Measurements from ENCODE around the gene CCDC160.
"Not testable (repeated sequence)": the region's sequence is repeated elsewhere in the genome, so short reads cannot be mapped to it uniquely, and the experiment has no call there.

Gene CCDC160

GRCh38 chrX:134235236-134235635 is 1.7 kb upstream of the CCDC160 start:
- no peak overlapping the region for H3K4me3 ChIP-seq (ENCODE audit: low read depth, low read length)
- TF ChIP-seq CTCF (IDR thresholded peaks at IDR 0.05; ENCODE audit: low read depth, low read length, missing control alignments), result no peak
- no peak for DNase-seq (ENCODE audit: low read depth)
- in situ Hi-C loops (cut with HindIII; ENCODE audit: low sequenced_read_pairs), result no loop called here

GRCh38 chrX:134238144-134238543 is 1.2 kb downstream of the CCDC160 start:
- DNase-seq (ENCODE audit: low read depth); in situ Hi-C loops (cut with HindIII; ENCODE audit: low sequenced_read_pairs); H3K4me3 ChIP-seq (ENCODE audit: low read depth, low read length): not testable (repeated sequence)

GRCh38 chrX:134239016-134239415 is 2.0 kb downstream of the CCDC160 start:
- TF ChIP-seq CTCF (IDR thresholded peaks at IDR 0.05; ENCODE audit: low read depth, low read length, missing control alignments), result no peak
- in situ Hi-C loops (cut with HindIII; ENCODE audit: low sequenced_read_pairs), result no loop called here
- no peak for DNase-seq (ENCODE audit: low read depth)
- no peak overlapping the region for H3K4me3 ChIP-seq (ENCODE audit: low read depth, low read length)

DNA sequence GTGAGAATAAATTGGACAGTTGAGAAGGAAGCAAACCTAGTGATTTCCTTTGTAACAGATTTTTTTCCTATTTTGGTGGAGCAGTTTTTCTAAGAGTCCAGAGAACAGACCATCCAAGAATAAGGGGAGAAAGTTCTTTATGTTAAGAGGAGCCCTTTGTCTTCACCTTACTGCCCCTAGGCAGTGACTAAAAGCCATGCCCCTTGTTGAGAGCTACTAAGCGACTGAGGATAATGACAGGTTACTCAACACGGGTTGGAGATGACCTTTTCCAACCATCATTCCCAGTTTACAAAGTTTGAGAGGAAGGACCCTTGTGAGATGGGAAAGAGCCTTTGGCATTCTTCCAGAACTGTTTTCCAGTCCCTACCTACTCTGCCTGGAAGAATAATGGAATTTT is 3.2 kb downstream of the CCDC160 start:
- H3K4me3 ChIP-seq (ENCODE audit: low read depth, low read length), result no peak overlapping the region
- TF ChIP-seq CTCF (IDR thresholded peaks at IDR 0.05; ENCODE audit: low read depth, low read length, missing control alignments), result no peak
- in situ Hi-C loops (cut with HindIII; ENCODE audit: low sequenced_read_pairs), result no loop called here
- no peak for DNase-seq (ENCODE audit: low read depth)

DNA sequence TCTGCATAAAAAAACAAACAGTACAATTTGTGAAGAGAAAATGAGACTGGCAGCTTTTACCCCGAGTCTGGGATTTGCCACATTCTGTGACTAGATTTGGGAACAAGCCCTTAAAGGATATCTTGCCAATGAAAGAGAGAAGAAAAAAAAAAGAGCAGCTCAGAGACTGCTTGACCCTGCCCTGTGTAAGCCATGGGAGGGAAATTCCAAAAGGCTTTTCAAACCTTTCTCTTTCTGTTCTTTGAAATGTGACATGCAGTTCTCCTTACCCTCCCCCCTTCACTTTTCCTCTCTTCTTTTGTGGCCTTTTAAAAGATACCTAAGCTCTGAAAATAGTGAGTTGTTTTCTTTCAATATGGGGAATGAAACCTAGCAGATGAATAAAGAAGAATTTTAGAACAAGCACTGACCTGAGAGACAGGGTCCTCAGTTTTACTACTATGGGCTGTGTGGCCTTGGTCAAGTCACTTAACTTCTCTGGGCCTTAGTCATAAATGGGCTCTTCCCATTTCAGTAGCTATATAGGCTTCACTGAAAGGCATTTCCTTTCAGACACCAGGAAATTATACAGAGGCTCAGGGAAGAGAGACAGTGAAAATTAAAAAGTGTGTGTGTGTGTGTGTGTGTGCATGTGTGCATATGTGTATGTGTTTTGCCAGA is 5.1 kb downstream of the CCDC160 start:
- in situ Hi-C loops (cut with HindIII; ENCODE audit: low sequenced_read_pairs), result no loop called here
- TF ChIP-seq CTCF (IDR thresholded peaks at IDR 0.05; ENCODE audit: low read depth, low read length, missing control alignments), result no peak
- H3K4me3 ChIP-seq (ENCODE audit: low read depth, low read length), result no peak overlapping the region
- no peak for DNase-seq (ENCODE audit: low read depth)

DNA sequence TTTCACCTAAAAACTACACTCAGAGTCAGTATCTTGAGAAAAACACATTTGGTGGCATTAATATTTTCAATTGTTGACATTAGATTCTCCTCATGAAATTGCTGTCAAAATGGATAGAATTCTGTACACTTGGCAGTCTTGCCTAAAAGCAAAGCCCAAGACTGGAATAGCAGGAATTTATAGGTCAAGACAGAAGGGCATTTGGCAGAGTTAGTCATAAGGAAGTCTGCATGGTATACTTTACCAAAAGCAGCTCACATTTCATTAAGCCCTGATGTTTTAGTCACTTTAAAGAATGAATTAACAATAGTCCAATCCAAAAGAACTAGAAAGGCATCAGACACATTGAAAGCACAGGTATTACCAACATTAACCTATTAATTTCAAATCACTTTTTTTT is 7.1 kb downstream of the CCDC160 start:
- TF ChIP-seq CTCF (IDR thresholded peaks at IDR 0.05; ENCODE audit: low read depth, low read length, missing control alignments), result no peak
- in situ Hi-C loops (cut with HindIII; ENCODE audit: low sequenced_read_pairs), result no loop called here
- H3K4me3 ChIP-seq (ENCODE audit: low read depth, low read length), result no peak overlapping the region
- DNase-seq (ENCODE audit: low read depth), result peak; percentile 13

DNA sequence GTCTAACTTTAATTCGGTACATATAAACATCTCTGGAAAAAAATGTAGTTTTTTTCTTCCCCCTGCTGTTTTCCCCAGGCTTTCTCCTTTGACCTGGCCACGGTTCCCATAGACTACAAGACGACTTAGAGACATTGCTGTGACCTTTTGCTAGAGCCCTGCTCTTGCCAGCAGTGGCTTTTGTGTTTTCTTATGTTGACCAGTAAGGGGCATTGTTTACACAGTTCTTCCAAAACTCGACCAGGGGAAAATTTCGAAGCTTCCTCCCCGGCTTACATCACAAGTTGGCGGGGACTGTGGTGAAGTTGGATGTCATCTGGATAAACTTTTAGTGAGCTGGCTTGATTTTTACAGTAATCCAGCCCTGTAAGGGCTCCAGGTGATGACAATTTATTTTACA is 9.3 kb downstream of the CCDC160 start:
- no peak for TF ChIP-seq CTCF (IDR thresholded peaks at IDR 0.05; ENCODE audit: low read depth, low read length, missing control alignments)
- no peak overlapping the region for H3K4me3 ChIP-seq (ENCODE audit: low read depth, low read length)
- in situ Hi-C loops (cut with HindIII; ENCODE audit: low sequenced_read_pairs), result no loop called here
- DNase-seq (ENCODE audit: low read depth), result no peak

All from astrocyte of the cerebellum (primary cell).